Lower leg skin (tissue), 3 donors: ENCODE results near the gene MGAT4A.

ENCODE experiments used
- POLR2A ChIP-seq, 2 donors: fragments of 450-650 bp; IDR thresholded peaks; one replicate each; pipeline ENCODE4 v1.6.1; 2016 to 2017; ENCODE audit warnings: antibody characterized with exemption in 2 of 2, mild to moderate bottlenecking in 1 of 2, moderate library complexity in 1 of 2
- TF ChIP-seq, protein P1 (sequence below), 3 donors: fragments of 450-650 bp; IDR thresholded peaks; one replicate each; pipeline ENCODE4 v1.5.1; 2016; ENCODE audit warnings: antibody characterized with exemption in 3 of 3, mild to moderate bottlenecking in 3 of 3, moderate library complexity in 2 of 3

DNA sequence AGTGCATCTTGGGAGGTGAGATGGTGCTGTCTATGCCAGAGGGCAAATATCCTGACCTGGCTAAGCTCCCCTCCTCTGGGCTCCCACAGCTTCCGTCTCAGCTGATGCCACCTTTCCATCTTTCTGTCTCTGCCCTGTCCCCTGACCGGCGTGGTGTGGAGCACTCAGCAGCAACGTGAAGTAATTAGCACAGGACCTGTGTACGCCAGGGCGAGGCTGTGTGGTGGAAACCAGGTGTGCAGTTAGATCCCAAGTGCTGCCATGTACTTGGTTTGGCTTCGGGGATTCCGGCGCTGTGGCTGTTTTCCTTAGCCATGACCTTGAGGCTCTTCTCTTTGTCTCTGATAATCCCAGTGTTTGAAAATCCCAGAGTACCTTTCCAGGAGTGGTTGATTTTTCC, 159.1 kb downstream of the MGAT4A start:
- TF ChIP-seq, protein P1, sequence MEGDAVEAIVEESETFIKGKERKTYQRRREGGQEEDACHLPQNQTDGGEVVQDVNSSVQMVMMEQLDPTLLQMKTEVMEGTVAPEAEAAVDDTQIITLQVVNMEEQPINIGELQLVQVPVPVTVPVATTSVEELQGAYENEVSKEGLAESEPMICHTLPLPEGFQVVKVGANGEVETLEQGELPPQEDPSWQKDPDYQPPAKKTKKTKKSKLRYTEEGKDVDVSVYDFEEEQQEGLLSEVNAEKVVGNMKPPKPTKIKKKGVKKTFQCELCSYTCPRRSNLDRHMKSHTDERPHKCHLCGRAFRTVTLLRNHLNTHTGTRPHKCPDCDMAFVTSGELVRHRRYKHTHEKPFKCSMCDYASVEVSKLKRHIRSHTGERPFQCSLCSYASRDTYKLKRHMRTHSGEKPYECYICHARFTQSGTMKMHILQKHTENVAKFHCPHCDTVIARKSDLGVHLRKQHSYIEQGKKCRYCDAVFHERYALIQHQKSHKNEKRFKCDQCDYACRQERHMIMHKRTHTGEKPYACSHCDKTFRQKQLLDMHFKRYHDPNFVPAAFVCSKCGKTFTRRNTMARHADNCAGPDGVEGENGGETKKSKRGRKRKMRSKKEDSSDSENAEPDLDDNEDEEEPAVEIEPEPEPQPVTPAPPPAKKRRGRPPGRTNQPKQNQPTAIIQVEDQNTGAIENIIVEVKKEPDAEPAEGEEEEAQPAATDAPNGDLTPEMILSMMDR (IDR thresholded peaks at IDR 0.05): no peak
- no peak for TF ChIP-seq POLR2A (IDR thresholded peaks at IDR 0.05)
